Erythroblast (primary cell): ENCODE results near the gene MKRN2.

Experiments used
- GATA1 ChIP-seq: IDR thresholded peaks from 2 replicates; pipeline ENCODE4 v1.6.1; 2011; ENCODE audit warnings: low read depth, mild to moderate bottlenecking, control low read depth, low read length, moderate library complexity
- POLR2A ChIP-seq: IDR thresholded peaks from 2 replicates; pipeline ENCODE4 v1.6.1; 2011; ENCODE audit warnings: mild to moderate bottlenecking, low read length

- TF ChIP-seq POLR2A (no peak), GATA1 (no peak)
Observed at GRCh38 chr3:12628813-12629212, 71.9 kb downstream of the MKRN2 start.
